Naive thymus-derived CD4-positive, alpha-beta T cell (primary cell): ENCODE data around the gene BAIAP3. TPM values are rescaled to one million over a fixed set of nuclear protein-coding genes. Genes with fewer than 3 reads are reported as not detected.
A peak's percentile ranks its signal among the peaks of the same experiment; 100 is the strongest.

Experiments
- ATAC-seq: fragments of 150-1000 bp; cut with Tn5 transposase; 2 replicates; pipeline ENCODE4 v1.10.0; 2021; ENCODE audit warnings: mild to moderate bottlenecking, moderate library complexity
- CTCF ChIA-PET: fragments of 350-600 bp; sonication (Branson Sonifier 250); formaldehyde crosslinking; loops from one replicate; lab custom pipeline; 2021; ENCODE audit warnings: antibody characterized with exemption; lab: Charles Lee
- POLR2A ChIA-PET: fragments of 350-600 bp; sonication (Branson Sonifier 250); formaldehyde crosslinking; loops from one replicate; lab custom pipeline; 2021; ENCODE audit warnings: antibody characterized with exemption, inconsistent platforms; lab: Charles Lee
- DNase-seq, 9 donors: peaks; one replicate each; pipeline versions ENCODE4 v3.0.0 to v3.0.0-alpha.2; 2020 to 2022; ENCODE audit warnings: mixed read lengths in 1 of 9
- H3K27ac ChIP-seq: one replicate; pipeline ENCODE4 v1.7.0; 2013; ENCODE audit warnings: mild to moderate bottlenecking, low read depth, low read length, moderate library complexity
- H3K27me3 ChIP-seq, 2 donors: one replicate each; pipeline ENCODE4 v1.7.0; 2013; ENCODE audit warnings: low read length in 2 of 2, mild to moderate bottlenecking in 2 of 2, moderate library complexity in 2 of 2; ENCODE audit not compliant: control insufficient read depth in 2 of 2, insufficient read depth in 2 of 2
- H3K36me3 ChIP-seq, 3 experiments: 1 replicate in 2 of 3; 2 replicates in 1 of 3; pipeline ENCODE4 v1.7.0; 2013; ENCODE audit warnings: low read length in 3 of 3, mild to moderate bottlenecking in 3 of 3, moderate library complexity in 1 of 3; ENCODE audit not compliant: insufficient read depth in 3 of 3, control insufficient read depth in 2 of 3
- H3K4me1 ChIP-seq, 2 donors: one replicate each; pipeline ENCODE4 v1.7.0; 2013; ENCODE audit warnings: low read length in 2 of 2, mild to moderate bottlenecking in 2 of 2, moderate library complexity in 1 of 2; ENCODE audit not compliant: control insufficient read depth in 2 of 2, insufficient read depth in 2 of 2
- H3K4me3 ChIP-seq: 2 replicates; pipeline ENCODE4 v1.7.0; 2013; ENCODE audit warnings: mild to moderate bottlenecking, low read length
- H3K9me3 ChIP-seq, 3 experiments: 1 replicate in 2 of 3; 2 replicates in 1 of 3; pipeline ENCODE4 v1.7.0; 2013; ENCODE audit warnings: low read length in 3 of 3; ENCODE audit not compliant: control insufficient read depth in 2 of 3
- H3K27ac Mint-ChIP-seq, 9 donors: one replicate each; pipeline ENCODE4 v1.8.0; 2020 to 2022; ENCODE audit warnings: mixed read lengths in 9 of 9, mild to moderate bottlenecking in 8 of 9, moderate library complexity in 5 of 9, inconsistent platforms in 2 of 9
- H3K27me3 Mint-ChIP-seq, 5 donors: one replicate each; pipeline ENCODE4 v1.8.0; 2021 to 2022; ENCODE audit warnings: mixed read lengths in 5 of 5, mild to moderate bottlenecking in 1 of 5
- H3K36me3 Mint-ChIP-seq, 5 donors: one replicate each; pipeline ENCODE4 v1.8.0; 2020 to 2022; ENCODE audit warnings: mixed read lengths in 5 of 5, mild to moderate bottlenecking in 3 of 5, inconsistent platforms in 1 of 5
- H3K4me1 Mint-ChIP-seq, 7 donors: one replicate each; pipeline ENCODE4 v1.8.0; 2020 to 2022; ENCODE audit warnings: mixed read lengths in 7 of 7, mild to moderate bottlenecking in 3 of 7, inconsistent platforms in 1 of 7
- H3K4me3 Mint-ChIP-seq, 10 donors: one replicate each; pipeline ENCODE4 v1.8.0; 2020 to 2022; ENCODE audit warnings: mild to moderate bottlenecking in 10 of 10, mixed read lengths in 10 of 10, moderate library complexity in 6 of 10, inconsistent platforms in 2 of 10
- H3K9me3 Mint-ChIP-seq, 11 donors: one replicate each; pipeline ENCODE4 v1.8.0; 2020 to 2022; ENCODE audit warnings: mixed read lengths in 11 of 11, mild to moderate bottlenecking in 4 of 11, inconsistent platforms in 1 of 11, moderate library complexity in 1 of 11
- intact Hi-C, 2 donors: fragments of 100-400 bp; cut with micrococcal nuclease; formaldehyde crosslinking; loops; one replicate each; pipeline ENCODE4 v1.15.1; 2023
- polyA plus RNA-seq, 2 donors: library from polyadenylated mRNA; unstranded; fragments of 300-500 nt; fragmentation: Illumina TruSeq; gene quantifications; one replicate each; pipeline ENCODE4 v1.2.3, GENCODE V29; 2021
- total RNA-seq, 6 experiments: library from RNA in 5 of 6; stranded (reverse) in 5 of 6; gene quantifications; 1 replicate in 5 of 6; 2 replicates in 1 of 6; pipeline ENCODE4 v1.2.3 and lab custom pipeline; 2021 to 2026

BAIAP3 gene
- total RNA-seq: 1 to 10 TPM in 3 of 5 experiments, under 1 TPM in 2; 0.49 to 7.5 (median 1.1) TPM
- 1 to 10 TPM in 1 of 2 donors, under 1 TPM in 1; 0.20 to 1.3 TPM for polyA plus RNA-seq
- 0.67 reads per million for total RNA-seq (lab: John Stamatoyannopoulos, UW)

GRCh38 chr16:1333149-1333812 lies at the start of gene BAIAP3:
Gene BAIAP3 (plus strand): TSS chr16:1333645. CDS start chr16:1338550, 4,905 bp downstream.
- intact Hi-C loops: loop anchor here in 1 of 2 donors (1.0 kb wide), 1 partner anchor 10 kb away; no protein-coding TSS in a partner anchor
- CTCF ChIA-PET: no interaction called here
- Mint-ChIP-seq H3K27ac (peak within 1 kb of the TSS in 2 of 9 donors; percentile 32 to 61), H3K27me3 (peaks cover 0 to 36% (median 14%) of the 10 kb centered on the region in 5 donors), H3K4me3 (peak within 1 kb of the TSS; percentile 55 to 80 (median 69)), H3K9me3 (no peaks in the 10 kb centered on the region), H3K4me1 (peaks cover 0 to 18% (median 12%) of the 10 kb centered on the region in 7 donors), H3K36me3 (no peaks in the 10 kb centered on the region)
- H3K27ac ChIP-seq: no peak within 1 kb of the TSS
- ATAC-seq: peak; percentile 78
- POLR2A ChIA-PET: no interaction called here
- no peak within 1 kb of the TSS for H3K4me3 ChIP-seq
- H3K9me3 ChIP-seq: peaks cover 0 to 10% (median 0%) of the 10 kb centered on the region in 3 experiments
- H3K36me3 ChIP-seq: no peaks in the 10 kb centered on the region
- peaks cover 14 to 27% of the 10 kb centered on the region in 2 donors for H3K4me1 ChIP-seq
- DNase-seq: peak in 3 of 9 donors; percentile 25 to 73 (median 50)
- peaks cover 0 to 16% of the 10 kb centered on the region in 2 donors for H3K27me3 ChIP-seq

- H3K36me3 Mint-ChIP-seq: no peaks in the 10 kb centered on the region
- H3K9me3 Mint-ChIP-seq: no peaks in the 10 kb centered on the region
- DNase-seq (no peak), ATAC-seq (no peak)
- intact Hi-C loops: no loop called here
- Histone ChIP-seq H3K36me3 (no peaks in the 10 kb centered on the region), H3K4me1 (no peaks in the 10 kb centered on the region), H3K27ac (no peak overlapping the region), H3K4me3 (no peak overlapping the region), H3K27me3 (no peaks in the 10 kb centered on the region), H3K9me3 (no peaks in the 10 kb centered on the region)
- H3K27ac Mint-ChIP-seq: no peak overlapping the region
- ChIA-PET POLR2A (no interaction called here), CTCF (no interaction called here)
- peaks cover 0 to 5% (median 4%) of the 10 kb centered on the region in 7 donors for H3K4me1 Mint-ChIP-seq
- H3K4me3 Mint-ChIP-seq: no peak overlapping the region
- H3K27me3 Mint-ChIP-seq: peaks cover 0 to 23% (median 10%) of the 10 kb centered on the region in 5 donors
Observed at GRCh38 chr16:1283996-1284616, 49.3 kb upstream of the BAIAP3 start.

GRCh38 chr16:1285669-1286512 lies 47.6 kb upstream of the BAIAP3 start:
- H3K27me3 Mint-ChIP-seq: peaks cover 3 to 27% (median 23%) of the 10 kb centered on the region in 5 donors
- Histone ChIP-seq H3K27ac (no peak overlapping the region), H3K36me3 (no peaks in the 10 kb centered on the region), H3K4me1 (no peaks in the 10 kb centered on the region), H3K27me3 (no peaks in the 10 kb centered on the region), H3K9me3 (no peaks in the 10 kb centered on the region), H3K4me3 (no peak overlapping the region)
- H3K36me3 Mint-ChIP-seq: no peaks in the 10 kb centered on the region
- CTCF ChIA-PET: no interaction called here
- H3K4me1 Mint-ChIP-seq: peaks cover 0 to 12% (median 4%) of the 10 kb centered on the region in 7 donors
- peaks cover 0 to 2% (median 0%) of the 10 kb centered on the region in 11 donors for H3K9me3 Mint-ChIP-seq
- intact Hi-C loops: no loop called here
- POLR2A ChIA-PET: no interaction called here
- H3K27ac Mint-ChIP-seq: no peak overlapping the region
- no peak overlapping the region for H3K4me3 Mint-ChIP-seq
- no peak for ATAC-seq
- DNase-seq: no peak

- DNase-seq: no peak
- Mint-ChIP-seq H3K4me1 (peaks cover 0 to 12% (median 4%) of the 10 kb centered on the region in 7 donors), H3K36me3 (no peaks in the 10 kb centered on the region), H3K27ac (no peak overlapping the region), H3K4me3 (no peak overlapping the region), H3K27me3 (peaks cover 6 to 32% (median 27%) of the 10 kb centered on the region in 5 donors), H3K9me3 (peaks cover 0 to 2% (median 0%) of the 10 kb centered on the region in 11 donors)
- H3K27ac ChIP-seq: no peak overlapping the region
- H3K4me3 ChIP-seq: no peak overlapping the region
- H3K36me3 ChIP-seq: no peaks in the 10 kb centered on the region
- H3K9me3 ChIP-seq: no peaks in the 10 kb centered on the region
- intact Hi-C loops: no loop called here
- POLR2A ChIA-PET: no interaction called here
- no peaks in the 10 kb centered on the region for H3K4me1 ChIP-seq
- no peak for ATAC-seq
- CTCF ChIA-PET: no interaction called here
- no peaks in the 10 kb centered on the region for H3K27me3 ChIP-seq
Observed at GRCh38 chr16:1286513-1287094, 46.8 kb upstream of the BAIAP3 start.

- CTCF ChIA-PET: interaction anchor here (0.5 kb wide), 1 partner anchor 12 kb away, joined by 3 read pairs; no protein-coding TSS in a partner anchor
- Histone ChIP-seq H3K9me3 (no peaks in the 10 kb centered on the region), H3K27ac (no peak overlapping the region), H3K36me3 (no peaks in the 10 kb centered on the region), H3K4me3 (no peak overlapping the region), H3K27me3 (no peaks in the 10 kb centered on the region), H3K4me1 (no peaks in the 10 kb centered on the region)
- Mint-ChIP-seq H3K9me3 (peaks cover 0 to 2% (median 0%) of the 10 kb centered on the region in 11 donors), H3K4me3 (peak overlapping the region in 1 of 10 donors; percentile 23), H3K27ac (no peak overlapping the region), H3K27me3 (peaks cover 11 to 41% (median 35%) of the 10 kb centered on the region in 5 donors), H3K36me3 (no peaks in the 10 kb centered on the region), H3K4me1 (peaks cover 0 to 12% (median 4%) of the 10 kb centered on the region in 7 donors)
- POLR2A ChIA-PET: no interaction called here
- DNase-seq (no peak), ATAC-seq (no peak)
- intact Hi-C loops: no loop called here
Observed at GRCh38 chr16:1287982-1288670, 45.3 kb upstream of the BAIAP3 start.
